ENCODE measurements around the gene RABGAP1L. TPM values are rescaled to one million over a fixed set of nuclear protein-coding genes. Genes with fewer than 3 reads are reported as not detected.

RABGAP1L gene
- total and polyA plus RNA-seq, 7 experiments from 2014 or later = 38.4 to 97.4 (median 55.1) TPM

GRCh38 chr1:174152427-174152826 is 6.9 kb upstream of the RABGAP1L start:
- CTCF ChIA-PET = interaction anchor here (1.2 kb wide), 1 partner anchor 66 kb away, joined by 3 read pairs; no protein-coding TSS in a partner anchor
- Mint-ChIP-seq H3K4me3 (no peak overlapping the region), H3K27me3 (no peaks in the 10 kb centered on the region), H3K27ac (no peak overlapping the region), H3K4me1 (peaks cover 0 to 35% (median 13%) of the 10 kb centered on the region in 7 donors), H3K9me3 (peaks cover 0 to 9% (median 3%) of the 10 kb centered on the region in 11 donors), H3K36me3 (peaks cover 0 to 7% (median 0%) of the 10 kb centered on the region in 5 donors)
- no peaks in the 10 kb centered on the region for H3K27me3 ChIP-seq (ENCODE audit: control insufficient read depth in 2 of 2, insufficient read depth in 2 of 2, low read length in 2 of 2)
- POLR2A ChIA-PET = no interaction called here
- ATAC-seq = no peak
- intact Hi-C loops (cut with micrococcal nuclease) = loop anchor here (10.0 kb wide), 4 partner anchors 728 to 1408 kb away; no protein-coding TSS in a partner anchor
- no peak for DNase-seq
- no peaks in the 10 kb centered on the region for H3K9me3 ChIP-seq (ENCODE audit: control insufficient read depth in 2 of 3, low read length in 3 of 3)
- no peak overlapping the region for H3K27ac ChIP-seq (ENCODE audit: low read depth, low read length)
- no peaks in the 10 kb centered on the region for H3K36me3 ChIP-seq (ENCODE audit: control insufficient read depth in 2 of 3, insufficient read depth in 3 of 3, low read length in 3 of 3)
- peaks cover 15% of the 10 kb centered on the region in 2 donors for H3K4me1 ChIP-seq (ENCODE audit: control insufficient read depth in 2 of 2, insufficient read depth in 2 of 2, low read length in 2 of 2)
- H3K4me3 ChIP-seq (ENCODE audit: low read length) = no peak overlapping the region

- H3K4me1 ChIP-seq (ENCODE audit: control insufficient read depth in 2 of 2, insufficient read depth in 2 of 2, low read length in 2 of 2) = peaks cover 17 to 23% of the 10 kb centered on the region in 2 donors
- ChIA-PET POLR2A (interaction anchor here (0.6 kb wide), 1 partner anchor 14 kb away, joined by 3 read pairs; no protein-coding TSS in a partner anchor), CTCF (interaction anchor here (0.6 kb wide), 1 partner anchor 121 kb away, joined by 6 read pairs; no protein-coding TSS in a partner anchor)
- intact Hi-C loops (cut with micrococcal nuclease) = loop anchor here (10.0 kb wide), 4 partner anchors 728 to 1408 kb away; no protein-coding TSS in a partner anchor
- H3K36me3 Mint-ChIP-seq = peaks cover 0 to 5% (median 0%) of the 10 kb centered on the region in 5 donors
- H3K9me3 ChIP-seq (ENCODE audit: control insufficient read depth in 2 of 3, low read length in 3 of 3) = no peaks in the 10 kb centered on the region
- peak overlapping the region in 3 of 9 donors; percentile 5 to 40 (median 11) for H3K27ac Mint-ChIP-seq
- H3K4me3 Mint-ChIP-seq = no peak overlapping the region
- H3K4me3 ChIP-seq (ENCODE audit: low read length) = no peak overlapping the region
- peaks cover 0 to 5% (median 2%) of the 10 kb centered on the region in 11 donors for H3K9me3 Mint-ChIP-seq
- H3K36me3 ChIP-seq (ENCODE audit: control insufficient read depth in 2 of 3, insufficient read depth in 3 of 3, low read length in 3 of 3) = no peaks in the 10 kb centered on the region
- DNase-seq (peak in 1 of 9 donors; percentile 12), ATAC-seq (peak; percentile 74)
- H3K27ac ChIP-seq (ENCODE audit: low read depth, low read length) = no peak overlapping the region
- peaks cover 2 to 43% (median 21%) of the 10 kb centered on the region in 7 donors for H3K4me1 Mint-ChIP-seq
- no peaks in the 10 kb centered on the region for H3K27me3 Mint-ChIP-seq
- H3K27me3 ChIP-seq (ENCODE audit: control insufficient read depth in 2 of 2, insufficient read depth in 2 of 2, low read length in 2 of 2) = no peaks in the 10 kb centered on the region
Observed at GRCh38 chr1:174153085-174153824, 6.1 kb upstream of the RABGAP1L start.

GRCh38 chr1:174153825-174154107 is 5.6 kb upstream of the RABGAP1L start:
- peak overlapping the region in 2 of 9 donors; percentile 11 to 40 for H3K27ac Mint-ChIP-seq
- ChIA-PET POLR2A (no interaction called here), CTCF (interaction anchor here (0.6 kb wide), 1 partner anchor 120 kb away, joined by 6 read pairs; no protein-coding TSS in a partner anchor)
- peaks cover 0 to 4% (median 0%) of the 10 kb centered on the region in 5 donors for H3K36me3 Mint-ChIP-seq
- H3K4me1 ChIP-seq (ENCODE audit: control insufficient read depth in 2 of 2, insufficient read depth in 2 of 2, low read length in 2 of 2) = peaks cover 20 to 27% of the 10 kb centered on the region in 2 donors
- peaks cover 0 to 4% (median 2%) of the 10 kb centered on the region in 11 donors for H3K9me3 Mint-ChIP-seq
- intact Hi-C loops (cut with micrococcal nuclease) = loop anchor here (10.0 kb wide), 4 partner anchors 729 to 1409 kb away; no protein-coding TSS in a partner anchor
- no peaks in the 10 kb centered on the region for H3K36me3 ChIP-seq (ENCODE audit: control insufficient read depth in 2 of 3, insufficient read depth in 3 of 3, low read length in 3 of 3)
- DNase-seq = no peak
- H3K9me3 ChIP-seq (ENCODE audit: control insufficient read depth in 2 of 3, low read length in 3 of 3) = no peaks in the 10 kb centered on the region
- H3K27me3 ChIP-seq (ENCODE audit: control insufficient read depth in 2 of 2, insufficient read depth in 2 of 2, low read length in 2 of 2) = no peaks in the 10 kb centered on the region
- no peak overlapping the region for H3K27ac ChIP-seq (ENCODE audit: low read depth, low read length)
- H3K27me3 Mint-ChIP-seq = no peaks in the 10 kb centered on the region
- ATAC-seq = no peak
- no peak overlapping the region for H3K4me3 ChIP-seq (ENCODE audit: low read length)
- H3K4me1 Mint-ChIP-seq = peaks cover 7 to 48% (median 26%) of the 10 kb centered on the region in 7 donors
- no peak overlapping the region for H3K4me3 Mint-ChIP-seq

GRCh38 chr1:174156437-174156836 is 2.9 kb upstream of the RABGAP1L start:
- no peaks in the 10 kb centered on the region for H3K27me3 Mint-ChIP-seq
- ChIA-PET POLR2A (interaction anchor here (0.7 to 1.9 kb wide), 3 partner anchors 134 to 1502 kb away, joined by 3 to 6 read pairs (median 4); partner anchors contain the start of gene ZBTB37), CTCF (interaction anchor here (0.8 kb wide), 1 partner anchor 62 kb away, joined by 4 read pairs; no protein-coding TSS in a partner anchor)
- DNase-seq (no peak), ATAC-seq (no peak)
- Histone ChIP-seq H3K27me3 (ENCODE audit: control insufficient read depth in 2 of 2, insufficient read depth in 2 of 2, low read length in 2 of 2) (no peaks in the 10 kb centered on the region), H3K27ac (ENCODE audit: low read depth, low read length) (no peak overlapping the region), H3K36me3 (ENCODE audit: control insufficient read depth in 2 of 3, insufficient read depth in 3 of 3, low read length in 3 of 3) (peaks cover 0 to 4% (median 0%) of the 10 kb centered on the region in 3 experiments), H3K4me1 (ENCODE audit: control insufficient read depth in 2 of 2, insufficient read depth in 2 of 2, low read length in 2 of 2) (peaks cover 23 to 30% of the 10 kb centered on the region in 2 donors), H3K4me3 (ENCODE audit: low read length) (no peak overlapping the region), H3K9me3 (ENCODE audit: control insufficient read depth in 2 of 3, low read length in 3 of 3) (no peaks in the 10 kb centered on the region)
- H3K4me3 Mint-ChIP-seq = peak overlapping the region in 1 of 10 donors; percentile 33
- no peaks in the 10 kb centered on the region for H3K9me3 Mint-ChIP-seq
- H3K36me3 Mint-ChIP-seq = no peaks in the 10 kb centered on the region
- H3K27ac Mint-ChIP-seq = peak overlapping the region in 3 of 9 donors; percentile 59 to 95 (median 65)
- peaks cover 16 to 59% (median 42%) of the 10 kb centered on the region in 7 donors for H3K4me1 Mint-ChIP-seq
- intact Hi-C loops (cut with micrococcal nuclease) = loop anchor here (5.0 to 10.0 kb wide), 6 partner anchors 184 to 1412 kb away; no protein-coding TSS in a partner anchor

GRCh38 chr1:174157157-174157806 is 2.0 kb upstream of the RABGAP1L start:
- Histone ChIP-seq H3K4me3 (ENCODE audit: low read length) (no peak overlapping the region), H3K4me1 (ENCODE audit: control insufficient read depth in 2 of 2, insufficient read depth in 2 of 2, low read length in 2 of 2) (peaks cover 23 to 27% of the 10 kb centered on the region in 2 donors), H3K9me3 (ENCODE audit: control insufficient read depth in 2 of 3, low read length in 3 of 3) (no peaks in the 10 kb centered on the region), H3K36me3 (ENCODE audit: control insufficient read depth in 2 of 3, insufficient read depth in 3 of 3, low read length in 3 of 3) (peaks cover 0 to 4% (median 0%) of the 10 kb centered on the region in 3 experiments), H3K27me3 (ENCODE audit: control insufficient read depth in 2 of 2, insufficient read depth in 2 of 2, low read length in 2 of 2) (no peaks in the 10 kb centered on the region), H3K27ac (ENCODE audit: low read depth, low read length) (no peak overlapping the region)
- intact Hi-C loops (cut with micrococcal nuclease) = loop anchor here (5.0 to 10.0 kb wide), 6 partner anchors 185 to 1412 kb away; no protein-coding TSS in a partner anchor
- ATAC-seq (no peak), DNase-seq (peak in 1 of 9 donors; percentile 39)
- H3K9me3 Mint-ChIP-seq = no peaks in the 10 kb centered on the region
- ChIA-PET POLR2A (interaction anchor here (1.9 kb wide), 1 partner anchor 135 kb away, joined by 6 read pairs; no protein-coding TSS in a partner anchor), CTCF (no interaction called here)
- H3K27me3 Mint-ChIP-seq = no peaks in the 10 kb centered on the region
- H3K4me1 Mint-ChIP-seq = peaks cover 24 to 63% (median 48%) of the 10 kb centered on the region in 7 donors
- no peaks in the 10 kb centered on the region for H3K36me3 Mint-ChIP-seq
- H3K27ac Mint-ChIP-seq = peak overlapping the region in 7 of 9 donors; percentile 11 to 95 (median 33)
- peak overlapping the region in 5 of 10 donors; percentile 4 to 32 (median 24) for H3K4me3 Mint-ChIP-seq

GRCh38 chr1:174158767-174159251 is 511 bp upstream of the RABGAP1L start:
- no peaks in the 10 kb centered on the region for H3K9me3 ChIP-seq (ENCODE audit: control insufficient read depth in 2 of 3, low read length in 3 of 3)
- peak overlapping the region; percentile 72 for H3K4me3 ChIP-seq (ENCODE audit: low read length)
- POLR2A ChIA-PET = interaction anchor here (0.6 to 3.3 kb wide), 7 partner anchors 10 to 1264 kb away, joined by 3 to 16 read pairs (median 4); partner anchors contain the start of genes GAS5, KLHL20, MRPS14 and RC3H1
- H3K4me1 Mint-ChIP-seq = peaks cover 26 to 64% (median 48%) of the 10 kb centered on the region in 7 donors
- peaks cover 9 to 18% of the 10 kb centered on the region in 2 donors for H3K4me1 ChIP-seq (ENCODE audit: control insufficient read depth in 2 of 2, insufficient read depth in 2 of 2, low read length in 2 of 2)
- ATAC-seq (peak; percentile 46), DNase-seq (peak in 1 of 9 donors; percentile 61)
- H3K9me3 Mint-ChIP-seq = no peaks in the 10 kb centered on the region
- H3K27me3 Mint-ChIP-seq = no peaks in the 10 kb centered on the region
- H3K36me3 ChIP-seq (ENCODE audit: control insufficient read depth in 2 of 3, insufficient read depth in 3 of 3, low read length in 3 of 3) = peaks cover 0 to 4% (median 0%) of the 10 kb centered on the region in 3 experiments
- peak overlapping the region; percentile 86 to 98 (median 98) for H3K27ac Mint-ChIP-seq
- CTCF ChIA-PET = no interaction called here
- no peaks in the 10 kb centered on the region for H3K36me3 Mint-ChIP-seq
- H3K27me3 ChIP-seq (ENCODE audit: control insufficient read depth in 2 of 2, insufficient read depth in 2 of 2, low read length in 2 of 2) = no peaks in the 10 kb centered on the region
- H3K4me3 Mint-ChIP-seq = peak overlapping the region; percentile 92 to 100 (median 96)
- peak overlapping the region; percentile 87 for H3K27ac ChIP-seq (ENCODE audit: low read depth, low read length)
- intact Hi-C loops (cut with micrococcal nuclease) = loop anchor here (1.0 to 10.0 kb wide), 19 partner anchors 44 to 1627 kb away; partner anchors contain the start of genes CENPL (in 2 of the 2), DARS2 (in 2 of the 2), KLHL20 (in 2 of the 2) and MRPS14 (in 2 of the 2)

Data from naive thymus-derived CD4-positive, alpha-beta T cell (primary cell).